Measurements from ENCODE around the gene WDHD1. TPM values are rescaled to one million over a fixed set of nuclear protein-coding genes. Genes with fewer than 3 reads are reported as not detected.
"Not testable (repeated sequence)": the region's sequence is repeated elsewhere in the genome, so short reads cannot be mapped to it uniquely, and the experiment has no call there.

Gene WDHD1
- total RNA-seq, 1 experiment from 2014 or later, result 6.3 TPM

DNA sequence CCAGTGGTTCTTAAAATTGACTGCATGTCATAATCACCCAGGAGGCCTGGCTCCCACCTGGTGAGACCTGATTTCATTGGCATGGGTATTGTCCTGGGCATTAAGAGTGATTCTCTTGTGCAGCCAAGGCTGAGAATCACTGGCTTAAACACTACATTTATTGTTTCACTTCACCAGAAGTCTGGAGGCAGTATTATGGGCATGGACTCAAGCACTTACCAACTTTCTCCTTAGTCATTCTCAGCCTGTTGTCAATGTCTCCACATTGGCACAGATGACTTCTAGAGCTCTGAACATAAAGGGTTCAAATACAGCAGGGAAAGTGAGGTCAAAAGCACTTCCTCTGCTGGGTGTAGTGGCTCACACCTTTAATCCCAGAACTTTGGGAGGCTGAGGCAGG, 98.7 kb downstream of the WDHD1 start:
- in situ Hi-C loops (cut with HindIII; ENCODE audit: low pct_unique_long_range_greater_than_20kb, low sequenced_read_pairs), result no loop called here
- DNase-seq (ENCODE audit: low read depth), result no peak

DNA sequence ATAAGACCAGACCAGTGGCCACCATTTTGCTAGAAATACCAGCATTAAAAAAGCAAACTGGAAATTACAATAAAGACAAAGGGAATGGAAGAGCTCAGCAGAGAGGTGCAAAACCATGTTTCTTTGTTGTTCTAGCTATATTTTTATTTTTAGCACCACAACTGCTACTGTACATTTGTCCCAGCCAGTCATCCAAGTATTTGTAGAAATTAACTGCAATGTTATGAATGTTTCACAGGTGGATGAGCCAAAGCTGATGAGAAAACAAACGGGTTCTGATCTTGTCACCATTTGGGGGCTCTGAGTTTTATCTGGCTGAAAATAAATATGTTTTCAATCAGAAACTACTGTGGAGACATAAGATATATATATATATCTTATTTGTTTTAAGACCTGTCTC, 99.3 kb downstream of the WDHD1 start:
- no peak for DNase-seq (ENCODE audit: low read depth)
- in situ Hi-C loops (cut with HindIII; ENCODE audit: low pct_unique_long_range_greater_than_20kb, low sequenced_read_pairs), result no loop called here

DNA sequence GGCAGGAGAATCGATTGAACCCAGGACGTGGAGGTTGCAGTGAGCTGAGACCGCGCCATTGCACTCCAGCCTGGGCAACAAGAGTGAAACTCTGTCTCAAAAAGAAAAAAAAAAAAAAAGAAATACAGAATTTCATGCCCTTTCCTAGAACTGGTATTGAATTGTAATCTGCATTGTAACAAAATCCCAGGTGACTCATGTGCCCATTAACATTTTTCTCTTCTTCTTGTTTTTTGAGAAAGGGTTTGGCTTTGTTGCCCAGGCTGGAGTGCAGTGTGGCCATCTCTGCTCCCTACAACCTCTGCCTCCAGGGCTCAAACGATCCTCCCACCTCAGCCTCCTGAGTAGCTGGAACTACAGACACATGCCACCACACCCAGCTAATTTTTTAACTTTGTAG, 100.3 kb downstream of the WDHD1 start:
- in situ Hi-C loops (cut with HindIII; ENCODE audit: low pct_unique_long_range_greater_than_20kb, low sequenced_read_pairs); DNase-seq (ENCODE audit: low read depth): not testable (repeated sequence)

DNA sequence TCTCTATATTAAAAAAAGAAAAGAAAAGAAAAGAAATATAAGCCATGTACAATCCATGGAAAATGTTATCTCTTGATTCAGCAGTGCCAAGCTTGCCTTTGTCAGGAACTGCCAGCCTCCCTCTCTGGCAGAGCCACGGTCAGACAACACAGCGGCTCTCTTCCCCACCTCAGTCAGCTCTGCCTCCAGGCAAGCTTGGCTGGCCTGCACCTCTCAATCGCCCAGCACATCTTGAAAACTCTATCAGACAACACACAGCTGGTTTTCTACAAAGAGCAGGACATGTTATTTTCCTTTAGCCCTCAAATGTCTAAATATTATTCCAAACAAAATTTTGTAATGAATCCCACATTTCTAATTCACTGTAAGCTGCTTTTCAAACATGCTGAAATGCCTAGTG, 104.3 kb downstream of the WDHD1 start:
- in situ Hi-C loops (cut with HindIII; ENCODE audit: low pct_unique_long_range_greater_than_20kb, low sequenced_read_pairs), result no loop called here
- DNase-seq (ENCODE audit: low read depth), result no peak

DNA sequence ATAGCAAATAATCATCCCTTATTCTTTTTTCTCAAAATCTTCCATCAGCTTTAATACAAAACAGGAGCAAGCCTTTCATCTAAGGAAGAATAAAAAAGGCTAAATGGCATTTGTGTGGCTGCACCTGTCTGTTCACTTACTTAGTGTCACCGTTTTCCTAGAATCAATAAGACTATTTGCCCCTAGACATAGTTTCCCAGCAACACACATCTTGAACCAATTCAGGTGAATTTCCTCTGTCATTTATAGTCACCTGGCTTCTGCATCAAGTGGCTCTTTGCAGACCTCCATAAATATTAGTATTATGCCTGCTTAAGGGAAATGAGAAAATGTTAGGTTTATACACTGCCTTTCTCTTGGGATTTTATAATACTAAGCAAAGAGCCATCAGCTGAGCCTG, 106.8 kb downstream of the WDHD1 start:
- in situ Hi-C loops (cut with HindIII; ENCODE audit: low pct_unique_long_range_greater_than_20kb, low sequenced_read_pairs), result no loop called here
- DNase-seq (ENCODE audit: low read depth), result no peak

DNA sequence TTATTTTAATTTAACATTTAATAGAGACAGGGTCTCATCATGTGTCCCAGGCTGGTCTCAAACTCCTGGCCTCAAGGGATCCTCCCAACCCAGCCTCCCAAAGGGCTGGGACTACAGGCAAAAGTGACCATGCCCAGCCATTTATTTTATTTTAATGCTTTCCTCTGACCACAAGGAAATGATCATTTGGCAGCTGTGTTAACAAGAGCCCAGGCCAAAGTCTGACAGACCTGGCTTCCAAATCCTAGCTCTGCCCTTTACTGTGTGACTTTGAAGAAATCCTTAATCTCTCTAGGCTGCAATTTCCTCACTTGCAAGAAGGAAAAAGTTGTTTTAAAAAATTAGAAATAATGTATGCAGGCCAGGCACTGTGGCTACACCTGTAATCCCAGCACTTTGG, 107.6 kb downstream of the WDHD1 start:
- in situ Hi-C loops (cut with HindIII; ENCODE audit: low pct_unique_long_range_greater_than_20kb, low sequenced_read_pairs), result no loop called here
- DNase-seq (ENCODE audit: low read depth), result no peak

DNA sequence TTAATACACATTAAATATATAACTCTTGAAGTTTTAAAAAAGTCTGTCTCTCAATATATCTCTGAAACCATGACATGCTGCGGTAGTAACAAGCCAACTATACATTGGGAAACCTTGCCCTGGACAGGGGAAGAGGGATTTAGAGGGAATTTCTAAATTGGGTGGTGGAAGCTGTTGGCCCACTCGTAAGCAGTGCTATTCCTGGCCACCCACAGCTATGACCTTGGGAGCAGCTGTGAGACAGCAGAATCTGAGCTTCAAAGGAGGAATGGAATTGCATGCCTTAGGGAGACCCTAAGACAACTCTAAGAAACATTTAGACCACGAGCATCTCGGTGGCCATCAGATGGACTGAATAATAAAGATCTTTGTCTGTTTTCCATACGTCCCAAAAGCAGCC, 108.5 kb downstream of the WDHD1 start:
- in situ Hi-C loops (cut with HindIII; ENCODE audit: low pct_unique_long_range_greater_than_20kb, low sequenced_read_pairs), result no loop called here
- no peak for DNase-seq (ENCODE audit: low read depth)

DNA sequence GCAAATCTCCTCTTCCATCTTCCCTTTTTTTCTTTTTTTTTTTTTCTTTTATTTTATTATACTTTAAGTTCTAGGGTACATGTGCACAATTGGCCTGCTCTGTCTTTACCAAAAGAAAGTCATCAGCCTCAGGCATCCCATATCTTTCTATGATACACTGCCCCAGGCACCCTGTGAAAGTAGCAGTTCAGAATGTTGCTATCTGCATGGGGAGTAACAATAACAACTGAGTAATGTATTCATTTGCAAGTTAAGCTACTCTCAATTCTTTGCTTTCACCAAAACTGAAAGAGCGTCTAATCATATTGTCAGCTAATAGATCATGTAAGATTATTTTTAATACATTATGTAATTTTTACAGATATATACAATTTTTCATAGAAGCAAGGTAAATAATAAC, 110.8 kb downstream of the WDHD1 start:
- DNase-seq (ENCODE audit: low read depth), result no peak
- in situ Hi-C loops (cut with HindIII; ENCODE audit: low pct_unique_long_range_greater_than_20kb, low sequenced_read_pairs), result no loop called here

DNA sequence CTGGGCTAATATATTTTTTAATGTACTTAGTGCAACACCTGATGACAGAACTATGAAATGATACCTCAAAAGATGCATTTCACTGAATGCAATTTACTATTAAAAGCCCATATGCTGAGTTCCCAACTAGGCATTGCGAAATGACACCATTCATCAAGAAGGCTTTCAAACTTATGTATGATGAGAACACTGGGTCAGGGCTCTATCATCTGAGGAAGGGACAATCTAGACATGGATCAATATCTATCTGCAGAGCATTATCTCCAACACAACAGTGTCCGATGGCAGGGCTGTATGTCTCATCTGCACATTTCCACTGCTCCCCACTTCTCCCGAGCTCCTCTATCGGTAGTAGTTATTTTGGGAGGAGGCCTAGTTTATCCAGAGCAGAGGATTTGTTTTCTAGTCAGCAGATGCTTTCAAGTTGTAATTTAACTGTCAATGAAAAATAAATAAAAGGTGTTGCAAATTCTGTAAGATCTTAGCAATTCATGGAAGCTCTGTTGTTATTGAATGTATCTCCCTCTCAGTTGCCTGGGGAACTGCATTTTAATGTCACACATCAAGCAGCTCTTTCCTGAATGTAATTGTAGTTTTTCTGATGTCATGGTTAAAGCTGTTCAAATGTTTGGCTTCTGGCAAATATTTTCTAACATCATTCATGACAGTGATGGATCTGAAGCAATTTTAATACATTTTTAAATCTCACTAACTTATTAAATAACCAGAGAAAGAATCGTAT, 116.9 kb downstream of the WDHD1 start:
- no peak for DNase-seq (ENCODE audit: low read depth)
- in situ Hi-C loops (cut with HindIII; ENCODE audit: low pct_unique_long_range_greater_than_20kb, low sequenced_read_pairs), result no loop called here

DNA sequence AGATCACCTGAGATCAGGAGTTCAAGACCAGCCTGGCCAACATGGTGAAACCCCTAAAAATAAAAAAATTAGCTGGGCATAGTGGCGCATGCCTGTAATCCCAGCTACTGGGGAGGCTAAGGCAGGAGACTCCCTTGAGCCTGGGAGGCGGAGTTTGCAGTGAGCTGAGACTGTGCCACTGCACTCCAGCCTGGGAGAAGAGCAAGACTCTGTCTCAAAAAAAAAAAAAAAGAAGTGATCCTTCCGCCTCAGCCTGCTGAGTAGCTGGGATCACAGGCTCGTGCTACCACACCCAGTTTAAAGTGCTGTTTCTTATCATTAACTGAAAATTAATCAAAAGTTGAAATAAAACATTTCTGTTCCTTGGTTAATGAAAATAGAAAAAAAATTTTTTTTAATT, 117.9 kb downstream of the WDHD1 start:
- in situ Hi-C loops (cut with HindIII; ENCODE audit: low pct_unique_long_range_greater_than_20kb, low sequenced_read_pairs), result not testable (repeated sequence)

DNA sequence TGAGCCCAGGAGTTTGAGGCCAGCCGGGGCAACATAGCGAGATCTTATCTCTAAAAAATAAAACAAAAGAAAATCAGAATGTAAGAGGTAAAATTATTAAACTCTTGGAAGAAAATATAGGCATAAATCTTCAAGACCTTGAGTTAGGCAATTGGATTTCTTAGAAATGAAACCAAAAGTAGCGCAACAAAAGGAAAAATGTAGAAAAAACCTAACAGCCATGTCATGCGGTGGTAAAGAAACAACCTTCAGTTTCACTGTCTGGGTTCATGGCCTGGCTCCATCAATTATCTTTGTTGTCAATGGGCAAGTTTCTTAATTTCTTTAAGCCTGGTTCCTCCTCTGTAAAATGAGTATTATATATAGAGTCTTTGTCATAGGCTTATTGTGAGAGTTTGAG, 118.7 kb downstream of the WDHD1 start:
- DNase-seq (ENCODE audit: low read depth), result no peak
- in situ Hi-C loops (cut with HindIII; ENCODE audit: low pct_unique_long_range_greater_than_20kb, low sequenced_read_pairs), result no loop called here

More for the DNA sequence above, 117.9 kb downstream of the WDHD1 start:
- not testable (repeated sequence) for DNase-seq (ENCODE audit: low read depth)

DNA sequence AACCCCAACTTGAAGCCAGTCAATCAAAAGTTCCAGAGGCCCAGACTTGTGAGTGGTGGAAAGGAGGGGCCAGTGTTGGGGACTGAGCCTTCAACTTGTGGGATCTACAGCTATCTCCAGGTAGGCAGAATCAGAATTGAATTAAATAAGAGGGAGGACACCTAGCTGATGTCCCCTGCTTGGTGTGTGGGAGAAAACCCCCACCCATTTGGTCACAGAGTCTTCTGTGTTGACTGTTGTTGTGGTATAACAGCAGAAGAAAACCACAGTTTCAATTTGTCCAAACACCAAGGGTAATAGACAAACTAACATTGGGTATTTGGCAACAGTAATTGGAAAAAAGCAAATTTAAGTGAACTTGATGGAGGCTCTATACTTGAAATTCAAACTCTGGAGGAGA, 120.8 kb downstream of the WDHD1 start:
- in situ Hi-C loops (cut with HindIII; ENCODE audit: low pct_unique_long_range_greater_than_20kb, low sequenced_read_pairs), result no loop called here

DNA sequence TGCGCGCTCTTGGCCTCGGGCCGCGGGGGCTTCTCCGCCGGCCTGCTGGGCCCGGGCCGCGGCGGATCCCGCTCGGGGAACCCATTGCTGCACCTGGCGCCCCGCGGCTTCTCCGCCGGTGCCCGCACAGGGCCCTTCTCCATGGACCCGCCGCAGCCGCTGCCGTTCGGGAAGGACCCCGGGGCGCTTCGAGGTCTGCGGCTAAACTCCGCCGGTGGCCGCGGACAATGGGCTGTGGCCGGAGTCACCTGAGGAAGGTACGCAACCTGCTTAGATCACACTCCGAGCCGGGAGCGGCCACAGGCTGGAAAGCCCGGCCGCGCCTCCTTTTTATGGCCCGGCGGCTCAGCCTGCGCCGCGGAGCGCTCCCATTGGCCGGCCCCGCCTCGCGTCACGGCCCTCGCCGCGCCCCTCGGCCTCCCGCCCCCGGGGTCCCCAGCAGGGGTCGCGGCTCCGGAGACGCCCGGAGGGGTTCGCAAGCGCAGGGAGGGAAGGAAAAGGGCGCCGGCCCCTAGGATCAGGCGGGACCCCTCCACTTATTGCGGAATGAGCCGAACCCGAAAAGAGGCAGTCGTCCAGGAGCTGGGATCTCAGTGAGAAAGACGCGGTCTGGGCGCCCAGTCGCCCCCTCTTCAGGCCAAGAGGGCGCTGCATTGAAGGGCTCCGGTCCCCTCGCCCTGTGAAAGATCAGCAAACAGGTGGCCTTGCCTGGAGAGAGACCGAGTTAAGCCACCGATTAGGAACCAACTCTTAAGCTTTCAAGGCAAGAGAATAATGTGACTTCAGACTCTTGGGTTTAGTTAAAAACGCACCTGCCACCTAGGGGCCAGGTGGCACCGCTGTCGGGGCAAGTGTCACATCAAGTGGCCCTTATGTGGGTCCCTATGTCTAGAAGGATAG, 124.1 kb downstream of the WDHD1 start, which contains the start of gene GCH1:
TSS of gene GCH1 (minus strand) at position 306 of the 900 bp plus-strand sequence. CDS start at position 143, 163 bp downstream.
- DNase-seq (ENCODE audit: low read depth), result peak; percentile 64
- in situ Hi-C loops (cut with HindIII; ENCODE audit: low pct_unique_long_range_greater_than_20kb, low sequenced_read_pairs), result no loop called here

More for the DNA sequence above, 120.8 kb downstream of the WDHD1 start:
- no peak for DNase-seq (ENCODE audit: low read depth)

DNA sequence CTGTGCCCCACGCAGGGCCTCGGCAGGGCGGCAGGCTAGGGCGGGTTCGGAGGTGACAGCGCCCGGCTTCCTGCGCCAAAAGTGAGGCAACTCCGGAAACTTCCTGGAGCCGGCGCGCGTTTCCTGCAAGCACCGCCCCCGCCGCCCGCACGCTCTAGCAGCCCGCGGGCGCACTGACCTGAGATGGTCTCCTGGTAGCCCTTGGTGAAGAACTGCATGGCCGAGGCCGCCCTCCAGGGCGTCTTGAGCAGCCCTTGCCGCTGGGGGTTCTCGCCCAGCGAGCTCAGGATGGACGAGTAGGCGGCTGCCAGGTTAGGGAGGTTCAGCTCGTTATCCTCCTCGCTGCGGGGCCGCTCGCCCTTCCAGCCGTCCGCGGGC, 124.8 kb downstream of the WDHD1 start:
- in situ Hi-C loops (cut with HindIII; ENCODE audit: low pct_unique_long_range_greater_than_20kb, low sequenced_read_pairs), result no loop called here
- no peak for DNase-seq (ENCODE audit: low read depth)

DNA sequence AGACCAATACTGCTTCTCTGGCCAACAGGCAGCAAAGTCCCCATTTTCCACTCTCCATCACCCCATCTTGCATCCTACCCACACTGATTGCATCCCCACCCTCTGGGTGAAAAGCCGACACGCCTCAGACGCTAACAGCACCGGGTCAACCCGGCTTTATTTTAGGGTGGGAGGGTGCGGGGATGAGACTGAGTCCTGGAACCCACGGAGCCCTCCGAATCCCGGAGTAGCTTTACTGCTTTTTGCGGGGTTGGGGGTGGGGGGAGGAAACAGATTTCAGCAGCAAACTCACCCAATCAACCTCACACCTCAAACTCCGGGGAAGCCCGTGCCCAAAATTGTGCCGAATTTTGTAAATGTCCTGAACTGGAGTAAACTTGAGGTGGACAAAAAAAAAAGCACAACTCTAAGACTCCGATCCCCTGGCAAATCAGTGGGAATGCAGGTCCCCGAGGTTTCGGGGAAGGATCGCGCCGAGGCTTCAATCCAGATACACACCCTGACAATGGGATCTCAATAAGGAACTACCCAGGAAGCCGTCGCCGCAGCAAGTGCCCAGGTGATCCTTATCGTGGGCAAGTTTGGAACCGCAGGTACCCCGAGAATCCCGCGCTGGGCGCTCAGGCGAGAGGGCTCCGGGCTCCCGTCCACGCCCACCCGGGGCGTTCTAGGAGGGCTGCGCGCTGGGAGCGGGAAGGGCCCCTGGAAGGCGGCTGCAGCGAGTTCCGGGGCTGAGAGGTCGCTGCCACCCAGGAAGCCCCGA, 125.3 kb downstream of the WDHD1 start:
- in situ Hi-C loops (cut with HindIII; ENCODE audit: low pct_unique_long_range_greater_than_20kb, low sequenced_read_pairs), result no loop called here
- DNase-seq (ENCODE audit: low read depth), result no peak

DNA sequence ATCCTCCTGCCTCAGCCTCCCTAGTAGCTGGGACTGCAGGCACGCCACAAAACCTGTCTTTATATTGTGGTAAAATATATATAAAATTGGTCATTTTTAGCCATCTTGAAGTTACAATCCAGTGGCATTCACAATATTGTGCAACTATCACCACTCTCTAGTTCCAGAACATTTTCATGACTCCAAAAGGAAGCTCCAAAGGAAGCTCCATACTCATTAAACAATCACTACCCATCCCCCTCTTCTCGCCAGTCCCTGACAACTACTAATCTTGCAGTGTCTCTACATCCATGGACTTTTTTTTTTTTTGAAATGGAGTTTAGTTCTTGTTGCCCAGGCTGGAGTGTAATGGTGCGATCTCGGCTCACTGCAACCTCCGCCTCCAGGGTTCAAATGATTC, 127.3 kb downstream of the WDHD1 start:
- DNase-seq (ENCODE audit: low read depth), result no peak
- in situ Hi-C loops (cut with HindIII; ENCODE audit: low pct_unique_long_range_greater_than_20kb, low sequenced_read_pairs), result no loop called here

DNA sequence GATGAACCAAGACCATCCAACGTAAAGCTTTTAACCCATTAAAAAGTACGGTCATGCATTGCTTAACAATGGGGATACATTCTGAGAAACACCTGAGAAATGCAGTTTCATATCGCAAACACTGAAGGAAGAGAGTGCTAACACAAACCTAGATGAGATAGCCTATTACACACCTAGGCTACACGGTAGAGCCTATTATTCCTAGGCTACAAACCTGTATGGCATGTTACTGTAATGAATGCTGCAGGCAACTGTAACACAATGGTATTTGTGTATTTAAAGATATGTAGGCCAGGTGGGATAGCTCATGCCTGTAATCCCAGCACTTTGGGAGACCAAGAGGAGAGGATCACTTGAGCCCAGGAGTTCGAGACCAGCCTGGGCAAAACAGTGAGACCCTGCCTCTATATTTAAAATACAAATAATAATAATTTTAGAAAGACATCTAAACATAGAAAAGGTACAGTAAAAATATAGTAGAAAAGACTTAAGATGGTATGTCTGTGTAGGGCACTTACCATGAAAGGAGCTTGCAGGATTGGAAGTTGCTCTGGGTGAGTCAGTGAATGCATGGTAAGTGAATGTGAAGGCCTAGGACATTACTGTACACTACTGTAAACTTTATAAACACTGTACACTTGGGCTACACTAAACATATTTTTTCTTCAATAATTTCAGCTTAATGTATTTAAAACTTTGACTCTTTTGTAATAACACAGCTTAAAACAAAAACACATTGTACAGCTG, 128.9 kb downstream of the WDHD1 start:
- in situ Hi-C loops (cut with HindIII; ENCODE audit: low pct_unique_long_range_greater_than_20kb, low sequenced_read_pairs); DNase-seq (ENCODE audit: low read depth): not testable (repeated sequence)

DNA sequence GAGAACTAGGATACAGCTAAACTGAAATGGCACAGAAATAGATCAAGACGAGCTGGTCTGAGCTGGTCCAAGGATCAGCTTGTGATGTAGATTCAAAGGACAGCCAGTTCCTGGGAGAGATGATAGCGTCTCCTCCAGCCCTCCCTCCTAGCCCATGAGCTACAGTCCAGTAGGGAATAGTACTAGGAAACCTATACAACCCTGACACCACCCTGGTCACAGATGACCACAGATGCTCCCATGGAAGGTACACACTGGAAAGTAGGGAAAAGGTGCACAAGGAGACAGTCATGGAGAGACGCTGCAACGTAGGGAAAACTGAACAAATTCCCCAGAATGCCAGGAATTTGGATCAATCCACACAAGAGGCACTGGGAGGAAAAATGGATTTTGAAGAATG, 131.2 kb downstream of the WDHD1 start:
- DNase-seq (ENCODE audit: low read depth), result no peak
- in situ Hi-C loops (cut with HindIII; ENCODE audit: low pct_unique_long_range_greater_than_20kb, low sequenced_read_pairs), result no loop called here
